ENCODE measurements around the gene MORC3. TPM values are rescaled to one million over a fixed set of nuclear protein-coding genes. Genes with fewer than 3 reads are reported as not detected.

Gene MORC3
- total and polyA plus RNA-seq, 12 donors = 12.5 to 32.4 (median 23.6) TPM

DNA sequence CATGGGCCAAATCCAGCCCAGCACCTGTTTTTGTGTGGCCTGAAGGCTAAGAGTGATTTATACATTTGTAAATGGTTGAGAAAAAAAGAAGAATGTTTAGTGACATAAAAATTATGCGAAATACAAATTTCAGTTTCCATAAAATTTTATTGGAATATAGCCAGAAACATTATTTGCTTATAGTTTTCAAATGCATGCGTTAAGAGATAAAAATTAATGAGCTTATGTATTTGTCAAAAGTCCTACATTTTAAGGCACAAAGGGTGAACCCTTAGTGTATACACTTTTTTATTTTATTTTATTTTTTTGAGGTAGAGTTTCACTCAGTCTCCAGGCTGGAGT lies 2.1 kb downstream of the MORC3 start:
- 66 to 85% (median 72%) methylated on average over 2 of the region's 2 CpGs for WGBS, 4 donors
- TF ChIP-seq, protein P1, sequence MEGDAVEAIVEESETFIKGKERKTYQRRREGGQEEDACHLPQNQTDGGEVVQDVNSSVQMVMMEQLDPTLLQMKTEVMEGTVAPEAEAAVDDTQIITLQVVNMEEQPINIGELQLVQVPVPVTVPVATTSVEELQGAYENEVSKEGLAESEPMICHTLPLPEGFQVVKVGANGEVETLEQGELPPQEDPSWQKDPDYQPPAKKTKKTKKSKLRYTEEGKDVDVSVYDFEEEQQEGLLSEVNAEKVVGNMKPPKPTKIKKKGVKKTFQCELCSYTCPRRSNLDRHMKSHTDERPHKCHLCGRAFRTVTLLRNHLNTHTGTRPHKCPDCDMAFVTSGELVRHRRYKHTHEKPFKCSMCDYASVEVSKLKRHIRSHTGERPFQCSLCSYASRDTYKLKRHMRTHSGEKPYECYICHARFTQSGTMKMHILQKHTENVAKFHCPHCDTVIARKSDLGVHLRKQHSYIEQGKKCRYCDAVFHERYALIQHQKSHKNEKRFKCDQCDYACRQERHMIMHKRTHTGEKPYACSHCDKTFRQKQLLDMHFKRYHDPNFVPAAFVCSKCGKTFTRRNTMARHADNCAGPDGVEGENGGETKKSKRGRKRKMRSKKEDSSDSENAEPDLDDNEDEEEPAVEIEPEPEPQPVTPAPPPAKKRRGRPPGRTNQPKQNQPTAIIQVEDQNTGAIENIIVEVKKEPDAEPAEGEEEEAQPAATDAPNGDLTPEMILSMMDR (IDR thresholded peaks at IDR 0.05) = no peak
- TF ChIP-seq POLR2A (IDR thresholded peaks at IDR 0.05) = no peak
- no peaks in the 10 kb centered on the region for H3K9me3 ChIP-seq (replicated peaks in 1 of 3)

DNA sequence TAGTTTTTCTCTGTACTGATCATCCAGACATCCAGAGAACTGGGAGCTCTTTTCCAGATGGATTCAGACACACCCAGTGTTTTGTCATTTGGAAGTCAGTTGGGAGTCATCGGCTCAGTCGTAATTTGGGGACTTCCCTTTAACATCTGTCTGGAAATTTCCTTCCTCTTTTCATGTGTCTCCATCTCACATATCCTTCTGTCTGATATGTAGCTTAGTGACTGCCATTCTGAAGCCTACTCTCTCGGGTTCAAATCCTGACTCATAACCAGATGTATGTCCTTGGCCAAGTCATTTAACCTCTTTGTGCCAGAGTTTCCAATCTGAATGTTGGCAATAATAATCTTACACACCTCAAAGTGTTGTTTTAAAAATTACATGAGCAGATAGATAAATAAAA lies 3.0 kb downstream of the MORC3 start:
- WGBS, 4 donors = 5 to 12% (median 11%) methylated on average over 3 of the region's 3 CpGs
- no peaks in the 10 kb centered on the region for H3K36me3 ChIP-seq (replicated peaks in 1 of 2)
- H3K4me3 ChIP-seq = no peak overlapping the region
- peaks cover 36 to 62% of the 10 kb centered on the region in 2 donors for H3K4me1 ChIP-seq (replicated peaks in 1 of 2)
- peak in 1 of 7 donors; percentile 41 for DNase-seq
- TF ChIP-seq POLR2A (IDR thresholded peaks at IDR 0.05) = no peak
- TF ChIP-seq, protein P1 (IDR thresholded peaks at IDR 0.05) = no peak
- no peaks in the 10 kb centered on the region for H3K9me3 ChIP-seq (replicated peaks in 1 of 3)
- H3K27ac ChIP-seq = peak overlapping the region in 3 of 5 donors; percentile 32 to 99 (median 97)
- intact Hi-C loops (cut with DNase I) = no loop called here
- no peaks in the 10 kb centered on the region for H3K27me3 ChIP-seq

More for the DNA sequence above, 2.1 kb downstream of the MORC3 start:
- no peak for DNase-seq
- Histone ChIP-seq H3K27ac (peak overlapping the region; percentile 62 to 99 (median 91)), H3K27me3 (no peaks in the 10 kb centered on the region), H3K36me3 (replicated peaks in 1 of 2) (no peaks in the 10 kb centered on the region), H3K4me3 (peak overlapping the region in 1 of 4 donors; percentile 93), H3K4me1 (replicated peaks in 1 of 2) (peaks cover 31 to 52% of the 10 kb centered on the region in 2 donors)
- intact Hi-C loops (cut with DNase I) = no loop called here

GRCh38 chr21:36325373-36326010 lies 5.5 kb downstream of the MORC3 start:
- Histone ChIP-seq H3K4me3 (no peak overlapping the region), H3K36me3 (replicated peaks in 1 of 2) (no peaks in the 10 kb centered on the region), H3K4me1 (replicated peaks in 1 of 2) (peaks cover 53 to 82% of the 10 kb centered on the region in 2 donors), H3K27me3 (no peaks in the 10 kb centered on the region), H3K27ac (peak overlapping the region in 3 of 5 donors; percentile 41 to 53 (median 51)), H3K9me3 (replicated peaks in 1 of 3) (no peaks in the 10 kb centered on the region)
- TF ChIP-seq, protein P1 (IDR thresholded peaks at IDR 0.05) = no peak
- TF ChIP-seq POLR2A (IDR thresholded peaks at IDR 0.05) = no peak
- WGBS, 4 donors = 74 to 82% (median 77%) methylated on average over 8 of the region's 8 CpGs
- no peak for DNase-seq
- intact Hi-C loops (cut with DNase I) = no loop called here

DNA sequence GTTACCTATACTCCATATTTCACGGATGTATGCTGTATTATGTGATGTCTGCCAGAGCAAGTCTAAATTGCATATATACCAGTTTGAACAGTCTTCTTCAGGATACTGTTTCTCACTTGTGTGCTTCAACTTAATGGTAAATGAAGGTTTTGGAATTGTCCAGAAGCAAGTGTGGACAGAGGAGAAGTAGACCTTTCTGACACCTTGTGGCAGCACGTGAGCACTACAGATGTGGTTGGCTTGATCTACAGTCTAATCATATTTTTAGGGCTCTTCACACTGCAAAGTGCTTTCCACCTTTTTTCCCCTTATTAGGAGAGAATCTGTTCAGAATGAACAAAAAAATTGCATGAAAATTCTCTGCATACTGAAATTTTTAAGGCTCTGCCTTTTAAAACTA lies 10.9 kb downstream of the MORC3 start:
- Histone ChIP-seq H3K4me1 (replicated peaks in 1 of 2) (peaks cover 32 to 39% of the 10 kb centered on the region in 2 donors), H3K27ac (no peak overlapping the region), H3K9me3 (replicated peaks in 1 of 3) (no peaks in the 10 kb centered on the region), H3K4me3 (no peak overlapping the region), H3K36me3 (replicated peaks in 1 of 2) (peaks cover 0 to 6% of the 10 kb centered on the region in 2 donors), H3K27me3 (no peaks in the 10 kb centered on the region)
- peak in 6 of 7 donors; percentile 46 to 76 (median 51) for DNase-seq
- intact Hi-C loops (cut with DNase I) = loop anchor here in 1 of 2 donors (5.0 kb wide), 1 partner anchor 194 kb away; the partner anchor contains the start of gene CBR3
- WGBS, 4 donors = 44 to 47% (median 46%) methylated on average over 2 of the region's 2 CpGs
- TF ChIP-seq, protein P1 (IDR thresholded peaks at IDR 0.05) = peak; percentile 34 to 74 (median 64)
- no peak for TF ChIP-seq POLR2A (IDR thresholded peaks at IDR 0.05)
